ENCODE measurements around the gene MACROH2A1. TPM values are rescaled to one million over a fixed set of nuclear protein-coding genes. Genes with fewer than 3 reads are reported as not detected.

Gene MACROH2A1
- total RNA-seq, 1 donor from 2014 or later, result 190 TPM

GRCh38 chr5:135344349-135344748, 54.7 kb downstream of the MACROH2A1 start:
- Histone ChIP-seq H3K4me1 (no peaks in the 10 kb centered on the region), H3K9me3 (no peaks in the 10 kb centered on the region), H3K27me3 (no peaks in the 10 kb centered on the region), H3K27ac (no peak overlapping the region), H3K36me3 (peaks cover 0 to 56% of the 10 kb centered on the region in 2 donors), H3K4me3 (no peak overlapping the region)
- TF ChIP-seq POLR2A (IDR thresholded peaks at IDR 0.05) (no peak), POLR2AphosphoS5 (IDR thresholded peaks at IDR 0.05; ENCODE audit: insufficient read depth in 1 of 2, low read depth in 1 of 2) (no peak)
- TF ChIP-seq, protein P1, sequence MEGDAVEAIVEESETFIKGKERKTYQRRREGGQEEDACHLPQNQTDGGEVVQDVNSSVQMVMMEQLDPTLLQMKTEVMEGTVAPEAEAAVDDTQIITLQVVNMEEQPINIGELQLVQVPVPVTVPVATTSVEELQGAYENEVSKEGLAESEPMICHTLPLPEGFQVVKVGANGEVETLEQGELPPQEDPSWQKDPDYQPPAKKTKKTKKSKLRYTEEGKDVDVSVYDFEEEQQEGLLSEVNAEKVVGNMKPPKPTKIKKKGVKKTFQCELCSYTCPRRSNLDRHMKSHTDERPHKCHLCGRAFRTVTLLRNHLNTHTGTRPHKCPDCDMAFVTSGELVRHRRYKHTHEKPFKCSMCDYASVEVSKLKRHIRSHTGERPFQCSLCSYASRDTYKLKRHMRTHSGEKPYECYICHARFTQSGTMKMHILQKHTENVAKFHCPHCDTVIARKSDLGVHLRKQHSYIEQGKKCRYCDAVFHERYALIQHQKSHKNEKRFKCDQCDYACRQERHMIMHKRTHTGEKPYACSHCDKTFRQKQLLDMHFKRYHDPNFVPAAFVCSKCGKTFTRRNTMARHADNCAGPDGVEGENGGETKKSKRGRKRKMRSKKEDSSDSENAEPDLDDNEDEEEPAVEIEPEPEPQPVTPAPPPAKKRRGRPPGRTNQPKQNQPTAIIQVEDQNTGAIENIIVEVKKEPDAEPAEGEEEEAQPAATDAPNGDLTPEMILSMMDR (IDR thresholded peaks at IDR 0.05), result no peak
- DNase-seq (ENCODE audit: extremely low spot score in 2 of 2), result no peak
- intact Hi-C loops (cut with DNase I), result no loop called here

- Histone ChIP-seq H3K27ac (no peak overlapping the region), H3K27me3 (no peaks in the 10 kb centered on the region), H3K36me3 (peaks cover 0 to 66% of the 10 kb centered on the region in 2 donors), H3K4me1 (no peaks in the 10 kb centered on the region), H3K9me3 (no peaks in the 10 kb centered on the region), H3K4me3 (no peak overlapping the region)
- DNase-seq (ENCODE audit: extremely low spot score in 2 of 2), result no peak
- intact Hi-C loops (cut with DNase I), result no loop called here
- no peak for TF ChIP-seq POLR2AphosphoS5 (IDR thresholded peaks at IDR 0.05; ENCODE audit: insufficient read depth in 1 of 2, low read depth in 1 of 2)
- TF ChIP-seq POLR2A (IDR thresholded peaks at IDR 0.05), result no peak
- TF ChIP-seq, protein P1 (IDR thresholded peaks at IDR 0.05), result no peak
Measured at GRCh38 chr5:135343413-135343812, 55.6 kb downstream of the MACROH2A1 start.

- intact Hi-C loops (cut with DNase I), result no loop called here
- H3K36me3 ChIP-seq, result peaks cover 0 to 73% of the 10 kb centered on the region in 2 donors
- H3K27me3 ChIP-seq, result no peaks in the 10 kb centered on the region
- no peak overlapping the region for H3K4me3 ChIP-seq
- no peaks in the 10 kb centered on the region for H3K9me3 ChIP-seq
- DNase-seq (ENCODE audit: extremely low spot score in 2 of 2), result no peak
- no peak overlapping the region for H3K27ac ChIP-seq
- H3K4me1 ChIP-seq, result no peaks in the 10 kb centered on the region
- TF ChIP-seq POLR2AphosphoS5 (IDR thresholded peaks at IDR 0.05; ENCODE audit: insufficient read depth in 1 of 2, low read depth in 1 of 2) (no peak), POLR2A (IDR thresholded peaks at IDR 0.05) (no peak)
Measured at GRCh38 chr5:135342551-135342875, 56.5 kb downstream of the MACROH2A1 start.

DNA sequence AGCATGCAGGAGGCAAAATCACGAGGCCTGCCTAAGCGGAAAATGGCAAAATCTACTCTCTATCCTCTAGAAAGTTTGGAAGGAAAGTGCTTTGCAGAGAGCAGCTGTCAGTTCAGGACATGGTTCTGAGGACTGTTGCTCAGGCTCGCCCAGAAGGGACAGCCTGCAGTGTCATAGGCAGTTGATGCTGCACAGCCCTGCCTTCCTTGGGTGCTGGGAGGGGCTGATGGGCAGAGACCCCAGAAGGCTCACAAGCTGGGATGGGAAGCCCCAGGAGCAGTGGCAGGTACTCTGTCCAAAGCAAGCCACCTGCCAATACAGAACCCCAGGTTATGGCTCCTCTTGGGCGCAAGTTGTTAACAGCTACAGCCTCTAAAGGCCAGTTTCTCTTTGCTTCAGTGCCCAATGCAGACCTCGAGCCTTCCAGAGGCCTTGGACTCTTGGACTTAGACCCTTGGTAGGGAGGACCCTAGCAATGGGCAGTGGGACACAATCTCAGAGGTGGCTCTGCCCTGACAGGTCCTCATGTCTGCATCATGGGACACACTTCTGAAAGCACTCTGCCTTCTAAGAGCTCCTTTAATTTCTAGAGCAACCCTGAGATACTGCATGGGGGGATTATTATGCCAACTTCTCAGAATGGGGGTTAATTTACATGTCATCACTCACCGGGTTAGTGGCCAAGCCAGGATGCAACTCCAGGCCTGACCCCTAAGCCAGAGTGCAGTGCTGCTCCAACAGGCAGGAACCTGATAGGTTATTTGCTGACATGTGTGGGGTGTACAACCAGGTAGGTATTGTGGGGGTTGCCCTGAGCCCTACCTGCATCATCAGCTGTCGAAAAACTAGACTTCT, 57.1 kb downstream of the MACROH2A1 start:
- Histone ChIP-seq H3K36me3 (peaks cover 0 to 73% of the 10 kb centered on the region in 2 donors), H3K27ac (no peak overlapping the region), H3K4me3 (no peak overlapping the region), H3K9me3 (no peaks in the 10 kb centered on the region), H3K27me3 (no peaks in the 10 kb centered on the region), H3K4me1 (no peaks in the 10 kb centered on the region)
- TF ChIP-seq, protein P1 (IDR thresholded peaks at IDR 0.05), result no peak
- TF ChIP-seq POLR2AphosphoS5 (IDR thresholded peaks at IDR 0.05; ENCODE audit: insufficient read depth in 1 of 2, low read depth in 1 of 2) (no peak), POLR2A (IDR thresholded peaks at IDR 0.05) (no peak)
- no peak for DNase-seq (ENCODE audit: extremely low spot score in 2 of 2)
- intact Hi-C loops (cut with DNase I), result no loop called here

DNA sequence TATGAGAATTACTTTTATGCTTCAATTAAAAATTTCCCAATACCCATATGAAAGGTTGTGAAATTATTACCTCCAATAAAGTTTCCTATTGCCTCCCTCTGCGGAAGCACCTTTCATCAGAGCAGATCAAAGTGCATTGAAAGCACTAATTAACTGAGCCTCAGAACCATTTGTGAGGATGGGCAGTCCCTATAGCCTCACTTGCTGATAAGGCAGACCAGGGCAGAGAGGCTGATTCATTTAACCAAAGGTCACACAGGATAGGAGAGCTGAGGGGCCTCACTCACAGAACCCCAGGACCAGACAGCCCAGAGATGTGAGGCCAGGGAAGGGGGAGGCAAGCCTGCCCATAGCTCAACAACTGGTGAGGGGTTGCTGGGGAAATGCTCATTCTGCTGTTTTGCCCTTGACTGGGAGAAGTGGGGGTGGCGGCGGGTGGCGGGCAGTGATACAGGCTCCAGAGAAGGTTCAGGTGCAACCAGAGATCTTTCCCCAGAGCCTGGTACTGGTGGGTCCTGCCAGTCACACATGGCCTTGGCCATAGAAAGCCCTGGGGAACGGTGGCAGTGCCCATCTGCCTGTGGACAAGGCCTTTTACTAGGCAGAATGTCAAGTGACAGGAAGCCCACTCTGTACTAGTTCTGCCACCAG, 57.9 kb downstream of the MACROH2A1 start:
- intact Hi-C loops (cut with DNase I), result no loop called here
- no peaks in the 10 kb centered on the region for H3K27me3 ChIP-seq
- H3K36me3 ChIP-seq, result peaks cover 0 to 78% of the 10 kb centered on the region in 2 donors
- no peaks in the 10 kb centered on the region for H3K4me1 ChIP-seq
- no peak overlapping the region for H3K27ac ChIP-seq
- H3K9me3 ChIP-seq, result no peaks in the 10 kb centered on the region
- TF ChIP-seq, protein P1 (IDR thresholded peaks at IDR 0.05), result no peak
- TF ChIP-seq POLR2AphosphoS5 (IDR thresholded peaks at IDR 0.05; ENCODE audit: insufficient read depth in 1 of 2, low read depth in 1 of 2) (no peak), POLR2A (IDR thresholded peaks at IDR 0.05) (no peak)
- H3K4me3 ChIP-seq, result no peak overlapping the region
- DNase-seq (ENCODE audit: extremely low spot score in 2 of 2), result no peak

Measured in vagina (tissue), 2 donors.